K562 (cell line): Measurements from ENCODE around the gene RIOK3. TPM values are rescaled to one million over a fixed set of nuclear protein-coding genes. Genes with fewer than 3 reads are reported as not detected.

Source experiments
- CEBPB ChIP-seq: fragments of 450-650 bp; IDR thresholded peaks from 2 replicates; pipeline ENCODE4 v1.6.1; 2016; ENCODE audit warnings: missing genetic modification characterization, missing compliant biosample characterization
- TEAD4 ChIP-seq, 2 experiments: sonication (generic) in 1 of 2; formaldehyde crosslinking in 1 of 2; IDR thresholded peaks; 2 replicates each; pipeline versions ENCODE4 v1.6.1 to v1.8.0; 2012 to 2022; ENCODE audit warnings: borderline replicate concordance in 1 of 2, inconsistent platforms in 1 of 2, low read length in 1 of 2, mild to moderate bottlenecking in 1 of 2, missing genetic modification reagents in 1 of 2
- ZNF592 ChIP-seq: fragments of 450-650 bp; IDR thresholded peaks from 2 replicates; pipeline ENCODE4 v1.6.1; 2017; ENCODE audit warnings: antibody characterized with exemption, mild to moderate bottlenecking
- polyA plus RNA-seq, 8 experiments: library from polyadenylated mRNA; depleted of rRNA in 4 of 8; stranded (reverse) in 5 of 8; unstranded in 3 of 8; fragments of >200 nt; fragmentation: Nextera tagmentation in 2 of 8; fragmentation: Illumina TruSeq in 1 of 8; extraction: Ambion mirVana in 2 of 8; extraction: Trizol in 1 of 8; gene quantifications; 2 replicates each; pipeline versions ENCODE4 v1.2.1 to v1.2.3, GENCODE V29; 2011 to 2014; ENCODE audit warnings: inconsistent platforms in 1 of 8, missing spikeins in 1 of 8
- total RNA-seq, 7 experiments: library from RNA; depleted of rRNA in 6 of 7; stranded (reverse); fragments of >200 nt in 6 of 7; fragmentation: Illumina TruSeq in 2 of 7; extraction: Trizol in 2 of 7; gene quantifications; 2 replicates each; pipeline versions ENCODE4 v1.2.1 to v1.2.3, GENCODE V29; 2011 to 2021; ENCODE audit warnings: low replicate concordance in 1 of 7
- TF ChIP-seq, protein P1 (sequence below): fragments of 450-650 bp; IDR thresholded peaks from 2 replicates; pipeline ENCODE4 v1.6.1; 2018; ENCODE audit not compliant: partially characterized antibody
- TF ChIP-seq, protein P2 (sequence below): sonication (generic); formaldehyde crosslinking; IDR thresholded peaks from 2 replicates; pipeline ENCODE4 v1.8.1; 2022; ENCODE audit warnings: missing genetic modification reagents

The RIOK3 gene
- total and polyA plus RNA-seq, 9 of the 15 experiments (the other 6 are each of a cell fraction or from before 2014, with no cell fraction given): 21.4 to 89.5 (median 62.9) TPM

DNA sequence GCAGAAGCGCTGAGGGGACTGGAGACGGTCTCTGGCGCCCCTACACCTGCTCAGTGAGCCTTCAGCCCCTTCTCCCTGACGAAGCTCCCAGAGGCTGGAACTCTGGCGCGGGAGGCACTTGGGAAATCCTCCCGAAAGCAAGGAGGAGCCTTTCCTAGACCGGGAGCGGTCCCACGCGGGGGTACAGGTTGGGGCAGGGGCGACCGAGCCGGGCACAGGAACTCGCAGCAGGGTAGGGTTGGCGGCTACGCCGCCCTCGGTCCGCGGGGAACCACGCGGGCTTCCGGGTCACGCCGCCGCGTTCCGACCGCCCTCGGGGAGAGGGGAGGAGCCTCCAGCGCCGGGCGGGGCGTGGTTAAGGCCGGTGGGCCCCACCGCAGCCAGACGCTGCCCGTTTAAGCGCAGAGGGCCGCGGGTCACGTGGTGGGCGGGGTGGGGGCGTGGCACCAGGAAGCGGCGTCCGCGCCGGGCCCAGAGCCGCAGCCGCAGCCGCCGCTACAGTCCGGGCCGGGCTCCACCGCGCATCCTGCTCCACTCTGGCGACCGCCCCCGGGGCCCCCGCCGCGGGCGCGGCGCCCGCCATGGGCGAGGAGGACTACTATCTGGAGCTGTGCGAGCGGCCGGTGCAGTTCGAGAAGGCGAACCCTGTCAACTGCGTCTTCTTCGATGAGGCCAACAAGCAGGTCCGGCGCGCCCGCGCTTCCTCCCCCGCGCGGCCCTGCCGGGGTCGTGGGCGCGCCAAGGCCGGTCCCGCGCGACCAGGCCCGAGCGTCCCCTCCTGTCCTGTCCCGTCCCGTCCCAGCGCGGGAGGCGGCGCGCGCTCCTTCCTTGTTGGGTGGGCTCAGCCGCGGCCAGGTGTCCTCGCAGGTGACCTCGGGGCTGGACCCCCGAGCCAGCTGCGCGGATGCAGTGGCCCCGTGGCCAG, 50.2 kb downstream of the RIOK3 start, which contains the start of gene RMC1 (continued):
- TF ChIP-seq, protein P1, sequence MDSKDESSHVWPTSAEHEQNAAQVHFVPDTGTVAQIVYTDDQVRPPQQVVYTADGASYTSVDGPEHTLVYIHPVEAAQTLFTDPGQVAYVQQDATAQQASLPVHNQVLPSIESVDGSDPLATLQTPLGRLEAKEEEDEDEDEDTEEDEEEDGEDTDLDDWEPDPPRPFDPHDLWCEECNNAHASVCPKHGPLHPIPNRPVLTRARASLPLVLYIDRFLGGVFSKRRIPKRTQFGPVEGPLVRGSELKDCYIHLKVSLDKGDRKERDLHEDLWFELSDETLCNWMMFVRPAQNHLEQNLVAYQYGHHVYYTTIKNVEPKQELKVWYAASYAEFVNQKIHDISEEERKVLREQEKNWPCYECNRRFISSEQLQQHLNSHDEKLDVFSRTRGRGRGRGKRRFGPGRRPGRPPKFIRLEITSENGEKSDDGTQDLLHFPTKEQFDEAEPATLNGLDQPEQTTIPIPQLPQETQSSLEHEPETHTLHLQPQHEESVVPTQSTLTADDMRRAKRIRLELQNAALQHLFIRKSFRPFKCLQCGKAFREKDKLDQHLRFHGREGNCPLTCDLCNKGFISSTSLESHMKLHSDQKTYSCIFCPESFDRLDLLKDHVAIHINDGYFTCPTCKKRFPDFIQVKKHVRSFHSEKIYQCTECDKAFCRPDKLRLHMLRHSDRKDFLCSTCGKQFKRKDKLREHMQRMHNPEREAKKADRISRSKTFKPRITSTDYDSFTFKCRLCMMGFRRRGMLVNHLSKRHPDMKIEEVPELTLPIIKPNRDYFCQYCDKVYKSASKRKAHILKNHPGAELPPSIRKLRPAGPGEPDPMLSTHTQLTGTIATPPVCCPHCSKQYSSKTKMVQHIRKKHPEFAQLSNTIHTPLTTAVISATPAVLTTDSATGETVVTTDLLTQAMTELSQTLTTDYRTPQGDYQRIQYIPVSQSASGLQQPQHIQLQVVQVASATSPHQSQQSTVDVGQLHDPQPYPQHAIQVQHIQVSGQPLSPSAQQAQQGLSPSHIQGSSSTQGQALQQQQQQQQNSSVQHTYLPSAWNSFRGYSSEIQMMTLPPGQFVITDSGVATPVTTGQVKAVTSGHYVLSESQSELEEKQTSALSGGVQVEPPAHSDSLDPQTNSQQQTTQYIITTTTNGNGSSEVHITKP: peak; percentile 36
- TF ChIP-seq, protein P2, sequence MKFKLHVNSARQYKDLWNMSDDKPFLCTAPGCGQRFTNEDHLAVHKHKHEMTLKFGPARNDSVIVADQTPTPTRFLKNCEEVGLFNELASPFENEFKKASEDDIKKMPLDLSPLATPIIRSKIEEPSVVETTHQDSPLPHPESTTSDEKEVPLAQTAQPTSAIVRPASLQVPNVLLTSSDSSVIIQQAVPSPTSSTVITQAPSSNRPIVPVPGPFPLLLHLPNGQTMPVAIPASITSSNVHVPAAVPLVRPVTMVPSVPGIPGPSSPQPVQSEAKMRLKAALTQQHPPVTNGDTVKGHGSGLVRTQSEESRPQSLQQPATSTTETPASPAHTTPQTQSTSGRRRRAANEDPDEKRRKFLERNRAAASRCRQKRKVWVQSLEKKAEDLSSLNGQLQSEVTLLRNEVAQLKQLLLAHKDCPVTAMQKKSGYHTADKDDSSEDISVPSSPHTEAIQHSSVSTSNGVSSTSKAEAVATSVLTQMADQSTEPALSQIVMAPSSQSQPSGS (CRISPR knock-in tag): no peak
- TF ChIP-seq CEBPB (tag) (no peak), ZNF592 (peak; percentile 77), TEAD4 (IDR thresholded peaks at IDR 0.05; ENCODE audit: low read length) (no peak), TEAD4 (CRISPR knock-in tag; IDR thresholded peaks at IDR 0.05; ENCODE audit: borderline replicate concordance) (no peak; the same call in 1 of the 2 replicates)
